Left ventricle myocardium superior (tissue), 1 donor: ENCODE results near the gene CRTAP. TPM values are rescaled to one million over a fixed set of nuclear protein-coding genes. Genes with fewer than 3 reads are reported as not detected.
"Not testable (repeated sequence)": the region's sequence is repeated elsewhere in the genome, so short reads cannot be mapped to it uniquely, and the experiment has no call there.

Source experiments
- ATAC-seq: fragments of 200-7000 bp; cut with Tn5 transposase; one replicate; pipeline ENCODE4 v1.9.1; 2020; ENCODE audit warnings: mild to moderate bottlenecking, moderate library complexity
- DNase-seq: peaks from one replicate; pipeline ENCODE4 v3.0.0-alpha.2; 2020
- intact Hi-C: fragments of 100-400 bp; cut with micrococcal nuclease; formaldehyde crosslinking; loops from one replicate; pipeline ENCODE4 v1.11.0; 2022
- total RNA-seq: library from RNA; stranded (reverse); fragmentation: NEBNext Ultra II Directional; extraction: Animal tissue kit (Norgen Biotek cat#: 25700); gene quantifications from one replicate; pipeline ENCODE4 v1.2.1, GENCODE V29; 2021
- donor health status: DM: no; HTN: yes; CAD: no; lungs with severe emphysema.

The CRTAP gene
- total RNA-seq, 1 donor from 2014 or later: 94.6 TPM

- peak; percentile 86 for ATAC-seq
- intact Hi-C loops: loop anchor here (5.0 kb wide), 1 partner anchor 241 kb away; no protein-coding TSS in a partner anchor
- no peak for DNase-seq
Measured at GRCh38 chr3:33131331-33132018, 17.7 kb downstream of the CRTAP start.

GRCh38 chr3:33132019-33132360, 18.2 kb downstream of the CRTAP start:
- DNase-seq (no peak), ATAC-seq (no peak)
- intact Hi-C loops: loop anchor here (5.0 kb wide), 1 partner anchor 240 kb away; no protein-coding TSS in a partner anchor

- DNase-seq (no peak), ATAC-seq (no peak)
- intact Hi-C loops: loop anchor here (5.0 kb wide), 1 partner anchor 238 kb away; no protein-coding TSS in a partner anchor
Measured at GRCh38 chr3:33134026-33134625, 20.3 kb downstream of the CRTAP start.

- DNase-seq (no peak), ATAC-seq (no peak)
- intact Hi-C loops: no loop called here
Measured at GRCh38 chr3:33137691-33138090, 23.9 kb downstream of the CRTAP start.

GRCh38 chr3:33139006-33139623, 25.3 kb downstream of the CRTAP start:
- DNase-seq, ATAC-seq, intact Hi-C loops: not testable (repeated sequence)

GRCh38 chr3:33139996-33140395, 26.2 kb downstream of the CRTAP start:
- ATAC-seq: no peak
- no peak for DNase-seq

GRCh38 chr3:33141006-33141405, 27.2 kb downstream of the CRTAP start:
- DNase-seq (no peak), ATAC-seq (no peak)
- intact Hi-C loops: no loop called here

More at GRCh38 chr3:33139996-33140395, 26.2 kb downstream of the CRTAP start:
- intact Hi-C loops: no loop called here

- DNase-seq (no peak), ATAC-seq (no peak)
- intact Hi-C loops: no loop called here
Measured at GRCh38 chr3:33144433-33144832, 30.6 kb downstream of the CRTAP start.

- ATAC-seq: no peak
- intact Hi-C loops: no loop called here
- no peak for DNase-seq
Measured at GRCh38 chr3:33145221-33145900, 31.5 kb downstream of the CRTAP start.

GRCh38 chr3:33145901-33146580, 32.2 kb downstream of the CRTAP start:
- DNase-seq (no peak), ATAC-seq (no peak)
- intact Hi-C loops: no loop called here

- intact Hi-C loops: no loop called here
- ATAC-seq: peak; percentile 26
- no peak for DNase-seq
Measured at GRCh38 chr3:33146791-33147445, 33.1 kb downstream of the CRTAP start.

- peak; percentile 54 for ATAC-seq
- intact Hi-C loops: no loop called here
- DNase-seq: peak; percentile 35
Measured at GRCh38 chr3:33149342-33149741, 35.5 kb downstream of the CRTAP start.

GRCh38 chr3:33152363-33153360, 38.8 kb downstream of the CRTAP start:
- DNase-seq: no peak
- no peak for ATAC-seq
- intact Hi-C loops: no loop called here

- intact Hi-C loops: no loop called here
- ATAC-seq (no peak), DNase-seq (no peak)
Measured at GRCh38 chr3:33153782-33154181, 40.0 kb downstream of the CRTAP start.

GRCh38 chr3:33155301-33155700, 41.5 kb downstream of the CRTAP start:
- no peak for ATAC-seq

GRCh38 chr3:33159234-33159633, 45.4 kb downstream of the CRTAP start:
- intact Hi-C loops: no loop called here
- DNase-seq (no peak), ATAC-seq (no peak)

More at GRCh38 chr3:33155301-33155700, 41.5 kb downstream of the CRTAP start:
- DNase-seq: no peak
- intact Hi-C loops: no loop called here

GRCh38 chr3:33159981-33160380, 46.2 kb downstream of the CRTAP start:
- ATAC-seq: no peak
- intact Hi-C loops: no loop called here

GRCh38 chr3:33162621-33163020, 48.8 kb downstream of the CRTAP start:
- DNase-seq, intact Hi-C loops, ATAC-seq: not testable (repeated sequence)

More at GRCh38 chr3:33159981-33160380, 46.2 kb downstream of the CRTAP start:
- no peak for DNase-seq
